HG03097 (cell line): ENCODE data around the gene EVI2B.
"Not testable (repeated sequence)": the region's sequence is repeated elsewhere in the genome, so short reads cannot be mapped to it uniquely, and the experiment has no call there.

Experiments
- ATAC-seq: cut with Tn5 transposase; IDR thresholded peaks from one replicate; pipeline ENCODE4 v1.9.1; 2021; ENCODE audit not compliant: unreplicated experiment, low FRiP score

Gene EVI2B

GRCh38 chr17:31273516-31273915, 40.3 kb downstream of the EVI2B start:
- no peak for ATAC-seq

- ATAC-seq = no peak
Observed at GRCh38 chr17:31272803-31273202, 41.1 kb downstream of the EVI2B start.

GRCh38 chr17:31272236-31272635, 41.6 kb downstream of the EVI2B start:
- no peak for ATAC-seq

GRCh38 chr17:31269578-31269983, 44.3 kb downstream of the EVI2B start:
- ATAC-seq = no peak

GRCh38 chr17:31269036-31269577, 44.7 kb downstream of the EVI2B start:
- no peak for ATAC-seq

- no peak for ATAC-seq
Observed at GRCh38 chr17:31266042-31266441, 47.8 kb downstream of the EVI2B start.

GRCh38 chr17:31262923-31263322, 50.9 kb downstream of the EVI2B start:
- not testable (repeated sequence) for ATAC-seq

GRCh38 chr17:31261601-31262000, 52.3 kb downstream of the EVI2B start:
- no peak for ATAC-seq

GRCh38 chr17:31260151-31260550, 53.7 kb downstream of the EVI2B start:
- no peak for ATAC-seq

GRCh38 chr17:31256936-31257335, 56.9 kb downstream of the EVI2B start:
- no peak for ATAC-seq

GRCh38 chr17:31254654-31255053, 59.2 kb downstream of the EVI2B start:
- no peak for ATAC-seq
